K562 (cell line): ENCODE measurements around the gene TYRO3. TPM values are rescaled to one million over a fixed set of nuclear protein-coding genes. Genes with fewer than 3 reads are reported as not detected.

Source experiments
- CHD1 ChIP-seq: fragments of 200-600 bp; sonication (generic); IDR thresholded peaks from one replicate; pipeline ENCODE4 v1.6.1; 2012; ENCODE audit warnings: mild to moderate bottlenecking, moderate library complexity, low read length, inconsistent platforms
- CTCF ChIP-seq, 3 experiments: IDR thresholded peaks in 2 of 3; conservative IDR thresholded peaks in 1 of 3; 2 replicates each; pipeline ENCODE4 v1.5.1; 2011 to 2012; ENCODE audit warnings: low read length in 3 of 3, mild to moderate bottlenecking in 3 of 3, control low read depth in 2 of 3, improper control_type of control experiment in 1 of 3, inconsistent platforms in 1 of 3, low read depth in 1 of 3, mixed read lengths in 1 of 3, moderate library complexity in 1 of 3; ENCODE audit not compliant: insufficient read depth in 2 of 3
- DNMT1 ChIP-seq: fragments of 450-650 bp; IDR thresholded peaks from 2 replicates; pipeline ENCODE4 v1.6.1; 2016; ENCODE audit warnings: antibody characterized with exemption, mild to moderate bottlenecking
- GATA2 ChIP-seq: sonication (generic); formaldehyde crosslinking; IDR thresholded peaks from 2 replicates; pipeline ENCODE4 v1.4.0; 2020; ENCODE audit warnings: mild to moderate bottlenecking, missing genetic modification reagents
- HDAC1 ChIP-seq, 2 experiments: fragments of 450-650 bp; IDR thresholded peaks; 2 replicates each; pipeline ENCODE4 v1.6.1; 2016 to 2017; ENCODE audit warnings: inconsistent platforms in 1 of 2, mild to moderate bottlenecking in 1 of 2, moderate library complexity in 1 of 2
- NCOA6 ChIP-seq: fragments of 450-650 bp; IDR thresholded peaks from 2 replicates; pipeline ENCODE4 v1.6.1; 2017; ENCODE audit warnings: mild to moderate bottlenecking
- PTRF ChIP-seq: fragments of 450-650 bp; IDR thresholded peaks from 2 replicates; pipeline ENCODE4 v1.6.1; 2016; ENCODE audit warnings: mild to moderate bottlenecking, missing genetic modification characterization, missing compliant biosample characterization
- RHOXF2B ChIP-seq: fragments of 250-450 bp; sonication (Bioruptor Pico); conservative IDR thresholded peaks from 2 replicates; pipeline ENCODE4 v1.5.1; 2021
- RNF2 ChIP-seq: sonication (generic); IDR thresholded peaks from 2 replicates; pipeline ENCODE4 v1.6.1; 2016
- SRSF3 ChIP-seq: fragments of 200-400 bp; formaldehyde crosslinking; IDR thresholded peaks from 2 replicates; pipeline ENCODE4 v1.6.1; 2016; ENCODE audit warnings: mild to moderate bottlenecking, low read length, moderate library complexity; ENCODE audit not compliant: insufficient read depth
- ZFP30 ChIP-seq: fragments of 250-450 bp; sonication (Bioruptor Pico); IDR thresholded peaks from 2 replicates; pipeline ENCODE4 v1.8.0; 2022; ENCODE audit warnings: moderate library complexity, mild to moderate bottlenecking, inconsistent platforms, borderline replicate concordance
- ZNF165 ChIP-seq: fragments of 250-450 bp; sonication (Bioruptor Pico); IDR thresholded peaks from 2 replicates; pipeline ENCODE4 v1.4.0; 2020; ENCODE audit warnings: borderline replicate concordance
- ZNF764 ChIP-seq: fragments of 250-450 bp; sonication (Bioruptor Pico); IDR thresholded peaks from 2 replicates; pipeline ENCODE4 v1.4.0; 2020; ENCODE audit warnings: low read depth, mild to moderate bottlenecking, moderate library complexity
- ZSCAN29 ChIP-seq: fragments of 450-650 bp; IDR thresholded peaks from 2 replicates; pipeline ENCODE4 v1.6.1; 2017
- polyA plus RNA-seq, 8 experiments: library from polyadenylated mRNA; depleted of rRNA in 4 of 8; stranded (reverse) in 5 of 8; unstranded in 3 of 8; fragments of >200 nt; fragmentation: Nextera tagmentation in 2 of 8; fragmentation: Illumina TruSeq in 1 of 8; extraction: Ambion mirVana in 2 of 8; extraction: Trizol in 1 of 8; gene quantifications; 2 replicates each; pipeline versions ENCODE4 v1.2.1 to v1.2.3, GENCODE V29; 2011 to 2014; ENCODE audit warnings: inconsistent platforms in 1 of 8, missing spikeins in 1 of 8
- total RNA-seq, 7 experiments: library from RNA; depleted of rRNA in 6 of 7; stranded (reverse); fragments of >200 nt in 6 of 7; fragmentation: Illumina TruSeq in 2 of 7; extraction: Trizol in 2 of 7; gene quantifications; 2 replicates each; pipeline versions ENCODE4 v1.2.1 to v1.2.3, GENCODE V29; 2011 to 2021; ENCODE audit warnings: low replicate concordance in 1 of 7
- TF ChIP-seq, protein P1 (sequence below): fragments of 250-450 bp; sonication (Bioruptor Pico); IDR thresholded peaks from 2 replicates; pipeline ENCODE4 v1.8.0; 2021; ENCODE audit warnings: moderate library complexity, mild to moderate bottlenecking, inconsistent platforms
- TF ChIP-seq, protein P2 (sequence below): IDR thresholded peaks from 2 replicates; pipeline ENCODE4 v1.6.1; 2012; ENCODE audit warnings: low read depth, low read length, improper control_type of control experiment, borderline replicate concordance
- TF ChIP-seq, protein P3 (sequence below): fragments of 450-650 bp; IDR thresholded peaks from one replicate; pipeline ENCODE4 v1.6.1; 2018; ENCODE audit warnings: mild to moderate bottlenecking, moderate library complexity; ENCODE audit not compliant: partially characterized antibody
- TF ChIP-seq, protein P4 (sequence below), 2 experiments: IDR thresholded peaks; 2 replicates each; pipeline ENCODE4 v1.6.1; 2012; ENCODE audit warnings: improper control_type of control experiment in 2 of 2, low read depth in 2 of 2, low read length in 2 of 2, borderline replicate concordance in 1 of 2

Gene TYRO3
- total and polyA plus RNA-seq, 9 of the 15 experiments (the other 6 are each of a cell fraction or from before 2014, with no cell fraction given): 2.6 to 39.6 (median 18.6) TPM

DNA sequence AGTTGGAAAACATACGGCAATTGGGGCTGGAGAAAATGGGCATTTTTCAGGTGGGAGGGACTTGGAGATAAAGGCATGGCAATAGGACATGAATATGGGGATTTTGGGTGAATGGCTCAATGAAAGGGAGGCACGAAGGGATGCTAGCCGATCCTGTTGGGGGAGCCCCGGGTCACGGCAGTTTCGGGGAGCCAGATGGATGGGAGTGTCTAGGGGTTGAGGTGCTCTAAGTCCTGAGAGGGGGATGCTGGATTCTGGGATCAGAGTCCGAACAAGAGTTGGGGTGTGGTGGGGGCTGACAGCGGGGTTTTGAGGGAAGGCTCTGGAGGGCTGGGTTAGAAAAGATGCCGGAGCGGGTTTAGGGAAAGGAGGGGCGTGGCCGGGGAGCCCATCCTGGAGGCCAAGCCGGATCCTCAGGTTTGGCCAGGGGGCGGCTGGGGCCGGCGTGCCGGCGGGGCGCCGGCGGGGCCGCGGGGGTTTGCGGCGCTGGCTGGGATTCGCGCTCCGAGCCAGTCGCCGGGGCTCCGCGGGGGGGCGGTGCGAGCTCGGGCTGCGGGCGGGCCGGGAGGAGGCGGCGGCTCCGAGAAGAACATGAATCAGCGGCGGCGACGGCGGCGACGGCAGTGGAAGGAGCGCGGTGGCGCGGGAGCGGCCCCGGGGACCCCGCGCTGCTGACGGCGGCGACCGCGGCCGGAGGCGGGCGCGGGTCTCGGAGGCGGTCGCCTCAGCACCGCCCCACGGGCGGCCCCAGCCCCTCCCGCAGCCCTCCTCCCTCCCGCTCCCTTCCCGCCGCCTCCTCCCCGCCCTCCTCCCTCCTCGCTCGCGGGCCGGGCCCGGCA lies at the start of gene TYRO3 (continued):
- TF ChIP-seq, protein P1, sequence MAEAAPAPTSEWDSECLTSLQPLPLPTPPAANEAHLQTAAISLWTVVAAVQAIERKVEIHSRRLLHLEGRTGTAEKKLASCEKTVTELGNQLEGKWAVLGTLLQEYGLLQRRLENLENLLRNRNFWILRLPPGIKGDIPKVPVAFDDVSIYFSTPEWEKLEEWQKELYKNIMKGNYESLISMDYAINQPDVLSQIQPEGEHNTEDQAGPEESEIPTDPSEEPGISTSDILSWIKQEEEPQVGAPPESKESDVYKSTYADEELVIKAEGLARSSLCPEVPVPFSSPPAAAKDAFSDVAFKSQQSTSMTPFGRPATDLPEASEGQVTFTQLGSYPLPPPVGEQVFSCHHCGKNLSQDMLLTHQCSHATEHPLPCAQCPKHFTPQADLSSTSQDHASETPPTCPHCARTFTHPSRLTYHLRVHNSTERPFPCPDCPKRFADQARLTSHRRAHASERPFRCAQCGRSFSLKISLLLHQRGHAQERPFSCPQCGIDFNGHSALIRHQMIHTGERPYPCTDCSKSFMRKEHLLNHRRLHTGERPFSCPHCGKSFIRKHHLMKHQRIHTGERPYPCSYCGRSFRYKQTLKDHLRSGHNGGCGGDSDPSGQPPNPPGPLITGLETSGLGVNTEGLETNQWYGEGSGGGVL (CRISPR knock-in tag): no peak
- TF ChIP-seq ZNF764 (CRISPR knock-in tag) (no peak), GATA2 (CRISPR knock-in tag) (no peak), HDAC1 (IDR thresholded peaks at IDR 0.05) (no peak), DNMT1 (no peak), RNF2 (no peak), CHD1 (no peak), NCOA6 (no peak), ZSCAN29 (no peak), SRSF3 (no peak), ZFP30 (CRISPR knock-in tag) (no peak), PTRF (tag) (no peak), CTCF (IDR thresholded peaks at IDR 0.05 in 2 of 3, conservative IDR thresholded peaks at IDR 0.05 in 1 of 3; ENCODE audit: insufficient read depth in 2 of 3, low read depth in 1 of 3, low read length in 3 of 3) (peak in 2 of 3 experiments; percentile 48 to 62; a peak in 3 of 6 replicates), RHOXF2B (CRISPR knock-in tag) (no peak), ZNF165 (CRISPR knock-in tag) (no peak)
- TF ChIP-seq, protein P2, sequence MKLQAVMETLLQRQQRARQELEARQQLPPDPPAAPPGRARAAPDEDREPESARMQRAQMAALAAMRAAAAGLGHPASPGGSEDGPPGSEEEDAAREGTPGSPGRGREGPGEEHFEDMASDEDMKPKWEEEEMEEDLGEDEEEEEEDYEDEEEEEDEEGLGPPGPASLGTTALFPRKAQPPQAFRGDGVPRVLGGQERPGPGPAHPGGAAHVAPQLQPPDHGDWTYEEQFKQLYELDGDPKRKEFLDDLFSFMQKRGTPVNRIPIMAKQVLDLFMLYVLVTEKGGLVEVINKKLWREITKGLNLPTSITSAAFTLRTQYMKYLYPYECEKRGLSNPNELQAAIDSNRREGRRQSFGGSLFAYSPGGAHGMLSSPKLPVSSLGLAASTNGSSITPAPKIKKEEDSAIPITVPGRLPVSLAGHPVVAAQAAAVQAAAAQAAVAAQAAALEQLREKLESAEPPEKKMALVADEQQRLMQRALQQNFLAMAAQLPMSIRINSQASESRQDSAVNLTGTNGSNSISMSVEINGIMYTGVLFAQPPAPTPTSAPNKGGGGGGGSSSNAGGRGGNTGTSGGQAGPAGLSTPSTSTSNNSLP: no peak
- TF ChIP-seq, protein P3, sequence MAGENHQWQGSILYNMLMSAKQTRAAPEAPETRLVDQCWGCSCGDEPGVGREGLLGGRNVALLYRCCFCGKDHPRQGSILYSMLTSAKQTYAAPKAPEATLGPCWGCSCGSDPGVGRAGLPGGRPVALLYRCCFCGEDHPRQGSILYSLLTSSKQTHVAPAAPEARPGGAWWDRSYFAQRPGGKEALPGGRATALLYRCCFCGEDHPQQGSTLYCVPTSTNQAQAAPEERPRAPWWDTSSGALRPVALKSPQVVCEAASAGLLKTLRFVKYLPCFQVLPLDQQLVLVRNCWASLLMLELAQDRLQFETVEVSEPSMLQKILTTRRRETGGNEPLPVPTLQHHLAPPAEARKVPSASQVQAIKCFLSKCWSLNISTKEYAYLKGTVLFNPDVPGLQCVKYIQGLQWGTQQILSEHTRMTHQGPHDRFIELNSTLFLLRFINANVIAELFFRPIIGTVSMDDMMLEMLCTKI: no peak
- TF ChIP-seq, protein P4, sequence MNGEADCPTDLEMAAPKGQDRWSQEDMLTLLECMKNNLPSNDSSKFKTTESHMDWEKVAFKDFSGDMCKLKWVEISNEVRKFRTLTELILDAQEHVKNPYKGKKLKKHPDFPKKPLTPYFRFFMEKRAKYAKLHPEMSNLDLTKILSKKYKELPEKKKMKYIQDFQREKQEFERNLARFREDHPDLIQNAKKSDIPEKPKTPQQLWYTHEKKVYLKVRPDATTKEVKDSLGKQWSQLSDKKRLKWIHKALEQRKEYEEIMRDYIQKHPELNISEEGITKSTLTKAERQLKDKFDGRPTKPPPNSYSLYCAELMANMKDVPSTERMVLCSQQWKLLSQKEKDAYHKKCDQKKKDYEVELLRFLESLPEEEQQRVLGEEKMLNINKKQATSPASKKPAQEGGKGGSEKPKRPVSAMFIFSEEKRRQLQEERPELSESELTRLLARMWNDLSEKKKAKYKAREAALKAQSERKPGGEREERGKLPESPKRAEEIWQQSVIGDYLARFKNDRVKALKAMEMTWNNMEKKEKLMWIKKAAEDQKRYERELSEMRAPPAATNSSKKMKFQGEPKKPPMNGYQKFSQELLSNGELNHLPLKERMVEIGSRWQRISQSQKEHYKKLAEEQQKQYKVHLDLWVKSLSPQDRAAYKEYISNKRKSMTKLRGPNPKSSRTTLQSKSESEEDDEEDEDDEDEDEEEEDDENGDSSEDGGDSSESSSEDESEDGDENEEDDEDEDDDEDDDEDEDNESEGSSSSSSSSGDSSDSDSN (IDR thresholded peaks at IDR 0.05; ENCODE audit: borderline replicate concordance in 1 of 2, low read depth in 2 of 2, low read length in 2 of 2): 0 out of 4 replicates have a peak, but pooled peaks of 1 of the 2 experiments have one; percentile 5
